GM19328 (cell line): Measurements from ENCODE around the gene MAD1L1.

Experiments
- ATAC-seq: cut with Tn5 transposase; IDR thresholded peaks from one replicate; pipeline ENCODE4 v1.9.1; 2021; ENCODE audit warnings: mild to moderate bottlenecking, moderate library complexity; ENCODE audit not compliant: unreplicated experiment

Gene MAD1L1

GRCh38 chr7:2242541-2243429 is 10.0 kb upstream of the MAD1L1 start:
- ATAC-seq: no peak

- ATAC-seq: peak; percentile 43
Measured at GRCh38 chr7:2241580-2242540, 9.1 kb upstream of the MAD1L1 start, which contains the start of the genes MRM2 and NUDT1. Gene MRM2 (minus strand): TSS chr7:2242205. CDS start chr7:2242169, 36 bp downstream. Gene NUDT1 (plus strand): TSS chr7:2242226. CDS start chr7:2244575, 2,349 bp downstream.

- no peak for ATAC-seq
Measured at GRCh38 chr7:2239242-2239641, 6.5 kb upstream of the MAD1L1 start.

GRCh38 chr7:2237109-2237602 is 4.4 kb upstream of the MAD1L1 start:
- peak; percentile 51 for ATAC-seq

DNA sequence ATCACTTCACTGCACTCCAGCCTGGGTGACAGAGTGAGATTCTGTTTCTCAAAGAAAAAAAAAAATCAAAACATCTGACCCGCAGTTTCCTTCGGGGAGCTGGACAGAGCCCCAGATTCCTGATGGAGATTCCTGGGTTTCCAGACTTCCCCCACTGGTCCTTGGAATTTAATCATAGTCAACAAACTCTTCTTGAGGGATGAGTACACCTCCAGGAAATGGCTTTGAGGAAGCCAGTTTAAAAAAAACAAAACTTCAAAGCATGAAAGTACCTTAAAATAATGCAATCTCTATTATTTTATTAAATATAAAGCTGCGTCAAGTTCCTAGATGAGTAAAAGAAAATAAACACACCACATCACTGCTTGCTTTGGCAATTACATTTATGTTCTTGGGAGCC is 1.2 kb upstream of the MAD1L1 start:
- no peak for ATAC-seq

GRCh38 chr7:2231992-2232765 is 566 bp downstream of the MAD1L1 start:
- peak; percentile 36 for ATAC-seq

GRCh38 chr7:2230882-2231281 is 1.9 kb downstream of the MAD1L1 start:
- no peak for ATAC-seq

DNA sequence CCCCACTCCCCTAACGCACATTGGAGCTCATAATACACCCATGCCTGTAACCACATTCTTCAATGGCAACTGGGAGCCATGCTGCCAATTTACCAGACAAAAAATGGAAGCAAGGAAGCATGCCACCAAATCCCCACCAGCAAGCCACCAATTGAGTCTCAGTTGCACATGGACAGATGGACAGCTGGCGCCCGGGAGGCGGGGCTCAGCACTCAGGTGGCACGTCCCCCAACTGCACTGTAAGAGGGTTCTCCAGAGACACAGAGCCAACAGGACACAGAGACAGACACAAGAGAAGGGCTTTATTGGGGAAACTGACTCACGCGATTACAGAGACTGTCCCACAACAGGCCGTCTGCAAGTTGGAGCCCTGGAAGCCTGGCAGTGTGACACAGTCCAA is 2.5 kb downstream of the MAD1L1 start:
- no peak for ATAC-seq

DNA sequence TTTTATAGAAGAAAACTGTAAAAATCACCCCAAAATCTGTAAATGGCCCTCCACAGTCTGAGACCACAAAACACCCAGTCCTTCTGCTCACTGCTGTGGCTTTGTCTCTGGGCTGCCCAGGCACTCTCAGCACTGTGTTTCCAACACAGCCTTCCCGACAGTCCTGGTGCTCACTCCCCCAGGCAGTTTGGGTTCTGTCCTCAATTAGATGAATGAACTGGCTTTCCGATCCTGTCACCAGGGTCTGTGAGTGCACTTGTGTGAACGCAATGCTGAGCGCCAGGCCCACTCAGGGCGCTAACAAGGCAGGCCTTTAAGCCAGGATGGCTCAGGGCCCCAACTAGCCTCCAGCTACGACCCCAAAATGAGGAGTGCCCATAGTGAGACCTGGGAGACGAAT is 3.3 kb downstream of the MAD1L1 start:
- ATAC-seq: no peak

DNA sequence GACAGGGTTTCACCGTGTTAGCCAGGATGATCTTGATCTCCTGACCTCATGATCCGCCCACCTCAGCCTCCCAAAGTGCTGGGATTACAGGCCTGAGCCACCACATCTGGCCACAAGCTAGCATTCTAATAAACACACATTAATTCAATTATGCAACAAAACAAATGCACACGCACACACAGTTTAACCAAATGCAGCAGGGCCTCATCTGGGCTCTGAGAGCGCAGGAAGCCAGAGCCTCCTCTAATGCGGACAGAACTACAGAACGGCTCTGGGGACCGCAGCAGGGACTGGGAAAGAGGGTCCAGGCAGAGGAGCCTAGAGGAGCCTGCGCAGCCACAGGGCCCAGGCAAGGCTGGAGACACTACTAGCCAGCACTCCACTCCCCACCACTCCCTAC is 3.8 kb downstream of the MAD1L1 start:
- ATAC-seq: no peak

- no peak for ATAC-seq
Measured at GRCh38 chr7:2227699-2228098, 5.0 kb downstream of the MAD1L1 start.

GRCh38 chr7:2225830-2226229 is 6.9 kb downstream of the MAD1L1 start:
- ATAC-seq: no peak

DNA sequence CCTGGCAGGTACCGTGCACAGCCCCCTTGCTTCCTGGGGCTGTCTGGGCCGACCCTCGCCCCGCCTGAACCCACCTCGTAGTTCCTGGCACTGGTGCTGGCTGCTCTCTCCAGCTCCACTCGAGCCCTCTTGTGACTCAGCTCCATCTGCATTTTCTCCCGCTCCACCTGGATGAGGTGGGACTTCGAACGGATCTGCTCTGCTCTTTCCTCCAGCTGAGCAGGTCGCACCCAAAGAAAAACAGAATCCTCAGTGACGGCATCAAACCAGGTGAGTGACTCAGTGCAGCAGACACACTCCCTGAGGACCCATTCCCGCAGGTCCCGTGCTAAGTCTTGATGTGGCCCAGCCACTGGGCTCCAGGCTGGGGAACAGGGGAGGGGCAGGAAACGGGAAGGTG is 7.4 kb downstream of the MAD1L1 start:
- no peak for ATAC-seq

- no peak for ATAC-seq
Measured at GRCh38 chr7:2224934-2225333, 7.8 kb downstream of the MAD1L1 start.

GRCh38 chr7:2224491-2224928 is 8.2 kb downstream of the MAD1L1 start:
- no peak for ATAC-seq

- ATAC-seq: no peak
Measured at GRCh38 chr7:2223321-2223720, 9.4 kb downstream of the MAD1L1 start.

DNA sequence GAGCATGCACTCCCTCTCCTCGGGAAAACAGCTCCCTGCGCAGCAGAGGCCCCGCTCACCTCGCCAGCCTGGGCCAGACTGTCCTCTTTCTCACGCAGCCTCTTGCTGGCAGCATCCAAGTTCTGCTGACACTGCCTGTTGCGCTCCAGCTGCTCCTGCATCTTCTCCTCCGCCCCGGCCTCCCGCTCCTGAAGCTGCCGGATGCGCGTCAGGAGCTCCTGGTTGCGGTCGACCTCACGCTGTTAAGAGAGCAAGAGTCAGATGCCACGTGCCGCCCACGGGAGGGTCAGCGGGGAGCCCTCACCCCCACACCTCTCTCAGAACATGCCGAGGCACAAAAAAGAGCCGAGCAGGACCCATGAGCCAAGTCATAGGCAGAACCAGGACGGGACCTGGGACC is 10.2 kb downstream of the MAD1L1 start:
- ATAC-seq: no peak

DNA sequence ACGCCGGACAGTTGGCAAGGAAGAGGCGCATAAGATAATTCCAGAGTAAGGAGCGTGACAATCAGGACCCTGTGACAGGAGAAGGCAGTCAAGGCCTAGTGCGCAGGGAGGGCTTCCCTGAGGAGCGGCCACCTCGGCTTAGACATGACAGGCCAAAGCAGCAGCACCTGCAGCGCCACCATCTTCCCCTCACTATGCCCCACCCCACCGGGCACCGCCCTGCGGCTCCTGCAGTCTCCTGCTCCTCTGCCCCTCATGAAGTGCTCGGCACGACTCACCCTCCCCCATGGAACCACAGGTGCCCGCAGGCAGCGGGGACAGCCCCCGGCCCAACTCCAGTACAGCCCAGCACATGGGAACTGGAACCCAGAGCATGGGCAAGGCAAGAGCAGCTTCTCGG is 11.8 kb downstream of the MAD1L1 start:
- ATAC-seq: no peak

GRCh38 chr7:2220506-2220905 is 12.2 kb downstream of the MAD1L1 start:
- ATAC-seq: no peak

- ATAC-seq: no peak
Measured at GRCh38 chr7:2220030-2220429, 12.7 kb downstream of the MAD1L1 start.

DNA sequence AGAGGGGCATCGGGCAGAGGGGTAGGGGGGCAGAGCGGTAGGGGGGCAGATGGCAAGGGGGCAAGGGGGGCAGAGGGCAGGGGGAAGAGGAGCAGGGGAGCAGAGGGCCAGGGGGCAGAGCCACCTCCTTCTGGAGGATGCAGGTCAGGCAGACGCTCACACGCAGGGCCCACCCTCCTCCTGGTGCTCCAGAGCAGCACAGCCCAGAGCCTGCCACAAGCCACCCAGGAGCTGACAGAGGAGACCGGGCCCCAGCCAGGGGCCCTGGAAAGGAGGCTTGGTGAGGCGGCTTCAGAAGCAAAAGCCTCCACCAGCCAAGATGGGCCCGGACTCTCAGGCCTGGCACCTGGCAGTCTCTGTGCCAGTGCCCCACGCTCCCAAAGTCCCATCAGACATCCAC is 13.1 kb downstream of the MAD1L1 start:
- no peak for ATAC-seq
